Stomach smooth muscle (tissue), 2 donors: ENCODE data around the gene PIK3AP1.
"Not testable (repeated sequence)": the region's sequence is repeated elsewhere in the genome, so short reads cannot be mapped to it uniquely, and the experiment has no call there.

Experiments
- H3K27ac ChIP-seq: one replicate; pipeline ENCODE4 v1.7.0; 2013; ENCODE audit warnings: mild to moderate bottlenecking, low read length, inconsistent platforms
- H3K27me3 ChIP-seq, 2 donors: one replicate each; pipeline ENCODE4 v1.7.0; 2013; ENCODE audit warnings: low read length in 2 of 2; ENCODE audit not compliant: insufficient read depth in 2 of 2, control insufficient read depth in 1 of 2
- H3K36me3 ChIP-seq, 2 donors: one replicate each; pipeline ENCODE4 v1.7.0; 2013; ENCODE audit warnings: low read length in 2 of 2; ENCODE audit not compliant: control insufficient read depth in 2 of 2, insufficient read depth in 2 of 2
- H3K4me1 ChIP-seq: one replicate; pipeline ENCODE4 v1.7.0; 2013; ENCODE audit warnings: low read length; ENCODE audit not compliant: control insufficient read depth, insufficient read depth
- H3K4me3 ChIP-seq, 2 donors: one replicate each; pipeline ENCODE4 v1.7.0; 2013; ENCODE audit warnings: low read length in 2 of 2
- H3K9ac ChIP-seq, 2 donors: one replicate each; pipeline ENCODE4 v1.7.0; 2013; ENCODE audit warnings: low read length in 2 of 2, mild to moderate bottlenecking in 1 of 2
- H3K9me3 ChIP-seq, 2 donors: one replicate each; pipeline ENCODE4 v1.7.0; 2013; ENCODE audit warnings: low read length in 2 of 2; ENCODE audit not compliant: control insufficient read depth in 2 of 2
- donor health status: healthy.
- donor health status: Pancreatic carcinoma.

The PIK3AP1 gene

GRCh38 chr10:96708996-96709395, 11.3 kb downstream of the PIK3AP1 start:
- no peaks in the 10 kb centered on the region for H3K9me3 ChIP-seq
- H3K36me3 ChIP-seq: no peaks in the 10 kb centered on the region
- no peaks in the 10 kb centered on the region for H3K4me1 ChIP-seq
- H3K4me3 ChIP-seq: no peak overlapping the region
- no peak overlapping the region for H3K27ac ChIP-seq
- H3K9ac ChIP-seq: no peak overlapping the region
- H3K27me3 ChIP-seq: no peaks in the 10 kb centered on the region

GRCh38 chr10:96708456-96708855, 11.9 kb downstream of the PIK3AP1 start:
- Histone ChIP-seq H3K4me1 (no peaks in the 10 kb centered on the region), H3K27ac (no peak overlapping the region), H3K9me3 (no peaks in the 10 kb centered on the region), H3K4me3 (no peak overlapping the region), H3K9ac (no peak overlapping the region), H3K27me3 (no peaks in the 10 kb centered on the region), H3K36me3 (no peaks in the 10 kb centered on the region)

- H3K9ac ChIP-seq: no peak overlapping the region
- H3K4me1 ChIP-seq: no peaks in the 10 kb centered on the region
- no peak overlapping the region for H3K4me3 ChIP-seq
- no peaks in the 10 kb centered on the region for H3K27me3 ChIP-seq
- no peaks in the 10 kb centered on the region for H3K36me3 ChIP-seq
- no peak overlapping the region for H3K27ac ChIP-seq
- no peaks in the 10 kb centered on the region for H3K9me3 ChIP-seq
Measured at GRCh38 chr10:96706331-96706853, 13.9 kb downstream of the PIK3AP1 start.

- Histone ChIP-seq H3K4me3 (no peak overlapping the region), H3K27ac (no peak overlapping the region), H3K36me3 (no peaks in the 10 kb centered on the region), H3K9ac (no peak overlapping the region), H3K27me3 (peaks cover 0 to 2% of the 10 kb centered on the region in 2 donors), H3K4me1 (no peaks in the 10 kb centered on the region), H3K9me3 (no peaks in the 10 kb centered on the region)
Measured at GRCh38 chr10:96705134-96705533, 15.2 kb downstream of the PIK3AP1 start.

GRCh38 chr10:96704563-96704962, 15.8 kb downstream of the PIK3AP1 start:
- H3K36me3 ChIP-seq: no peaks in the 10 kb centered on the region
- H3K27me3 ChIP-seq: peaks cover 0 to 2% of the 10 kb centered on the region in 2 donors
- H3K4me1 ChIP-seq: no peaks in the 10 kb centered on the region
- H3K9ac ChIP-seq: no peak overlapping the region
- H3K9me3 ChIP-seq: no peaks in the 10 kb centered on the region
- no peak overlapping the region for H3K27ac ChIP-seq
- no peak overlapping the region for H3K4me3 ChIP-seq

- Histone ChIP-seq H3K4me1 (no peaks in the 10 kb centered on the region), H3K9ac (no peak overlapping the region), H3K27me3 (peaks cover 0 to 2% of the 10 kb centered on the region in 2 donors), H3K4me3 (no peak overlapping the region), H3K36me3 (no peaks in the 10 kb centered on the region), H3K27ac (no peak overlapping the region), H3K9me3 (no peaks in the 10 kb centered on the region)
Measured at GRCh38 chr10:96703358-96703757, 17.0 kb downstream of the PIK3AP1 start.

- no peak overlapping the region for H3K27ac ChIP-seq
- H3K9ac ChIP-seq: no peak overlapping the region
- no peaks in the 10 kb centered on the region for H3K36me3 ChIP-seq
- peaks cover 0 to 2% of the 10 kb centered on the region in 2 donors for H3K27me3 ChIP-seq
- no peaks in the 10 kb centered on the region for H3K9me3 ChIP-seq
- H3K4me3 ChIP-seq: no peak overlapping the region
- H3K4me1 ChIP-seq: no peaks in the 10 kb centered on the region
Measured at GRCh38 chr10:96701265-96701664, 19.0 kb downstream of the PIK3AP1 start.

- Histone ChIP-seq H3K27me3 (peaks cover 0 to 2% of the 10 kb centered on the region in 2 donors), H3K27ac (no peak overlapping the region), H3K4me1 (no peaks in the 10 kb centered on the region), H3K9ac (no peak overlapping the region), H3K4me3 (no peak overlapping the region), H3K9me3 (no peaks in the 10 kb centered on the region), H3K36me3 (no peaks in the 10 kb centered on the region)
Measured at GRCh38 chr10:96700374-96701099, 19.8 kb downstream of the PIK3AP1 start.

GRCh38 chr10:96699613-96700012, 20.7 kb downstream of the PIK3AP1 start:
- peaks cover 0 to 2% of the 10 kb centered on the region in 2 donors for H3K27me3 ChIP-seq
- no peak overlapping the region for H3K4me3 ChIP-seq
- H3K9ac ChIP-seq: no peak overlapping the region
- H3K27ac ChIP-seq: no peak overlapping the region
- no peaks in the 10 kb centered on the region for H3K4me1 ChIP-seq
- no peaks in the 10 kb centered on the region for H3K9me3 ChIP-seq
- no peaks in the 10 kb centered on the region for H3K36me3 ChIP-seq

- not testable (repeated sequence) for H3K9ac ChIP-seq, H3K27ac ChIP-seq, H3K27me3 ChIP-seq, H3K9me3 ChIP-seq, H3K4me3 ChIP-seq, H3K36me3 ChIP-seq, H3K4me1 ChIP-seq
Measured at GRCh38 chr10:96698305-96698704, 22.0 kb downstream of the PIK3AP1 start.

GRCh38 chr10:96697438-96697837, 22.9 kb downstream of the PIK3AP1 start:
- H3K4me3 ChIP-seq: no peak overlapping the region
- peaks cover 0 to 2% of the 10 kb centered on the region in 2 donors for H3K27me3 ChIP-seq
- no peaks in the 10 kb centered on the region for H3K4me1 ChIP-seq
- H3K9me3 ChIP-seq: no peaks in the 10 kb centered on the region
- H3K9ac ChIP-seq: no peak overlapping the region
- H3K27ac ChIP-seq: no peak overlapping the region
- no peaks in the 10 kb centered on the region for H3K36me3 ChIP-seq
